ENCODE measurements around the gene RRBP1.

DNA sequence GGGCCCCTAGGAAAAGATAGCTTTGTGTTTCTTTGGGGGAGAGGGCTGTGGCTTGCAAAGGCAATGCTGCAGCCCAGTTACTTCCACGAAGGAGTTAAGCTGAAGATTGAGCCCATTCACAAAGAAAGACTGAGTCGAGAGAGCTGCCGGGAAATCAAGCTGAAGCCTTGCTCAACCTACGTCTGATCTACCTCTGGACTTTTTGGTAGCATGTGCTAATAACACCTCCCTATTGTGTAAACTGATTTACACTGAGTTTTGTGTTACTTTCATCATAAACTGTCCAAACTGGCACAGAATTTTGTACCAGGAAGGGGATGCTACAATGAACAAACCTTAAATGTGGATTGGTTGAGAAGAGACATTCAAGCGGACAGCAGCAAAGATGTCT lies 41.3 kb upstream of the RRBP1 start:
- TF ChIP-seq POLR2AphosphoS5 (IDR thresholded peaks at IDR 0.05) (no peak), POLR2A (IDR thresholded peaks at IDR 0.05) (no peak)
- TF ChIP-seq, protein P1, sequence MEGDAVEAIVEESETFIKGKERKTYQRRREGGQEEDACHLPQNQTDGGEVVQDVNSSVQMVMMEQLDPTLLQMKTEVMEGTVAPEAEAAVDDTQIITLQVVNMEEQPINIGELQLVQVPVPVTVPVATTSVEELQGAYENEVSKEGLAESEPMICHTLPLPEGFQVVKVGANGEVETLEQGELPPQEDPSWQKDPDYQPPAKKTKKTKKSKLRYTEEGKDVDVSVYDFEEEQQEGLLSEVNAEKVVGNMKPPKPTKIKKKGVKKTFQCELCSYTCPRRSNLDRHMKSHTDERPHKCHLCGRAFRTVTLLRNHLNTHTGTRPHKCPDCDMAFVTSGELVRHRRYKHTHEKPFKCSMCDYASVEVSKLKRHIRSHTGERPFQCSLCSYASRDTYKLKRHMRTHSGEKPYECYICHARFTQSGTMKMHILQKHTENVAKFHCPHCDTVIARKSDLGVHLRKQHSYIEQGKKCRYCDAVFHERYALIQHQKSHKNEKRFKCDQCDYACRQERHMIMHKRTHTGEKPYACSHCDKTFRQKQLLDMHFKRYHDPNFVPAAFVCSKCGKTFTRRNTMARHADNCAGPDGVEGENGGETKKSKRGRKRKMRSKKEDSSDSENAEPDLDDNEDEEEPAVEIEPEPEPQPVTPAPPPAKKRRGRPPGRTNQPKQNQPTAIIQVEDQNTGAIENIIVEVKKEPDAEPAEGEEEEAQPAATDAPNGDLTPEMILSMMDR (IDR thresholded peaks at IDR 0.05) = no peak
